PFSK-1 (cell line): ENCODE data around the gene PPP1CC.

Source experiments
- REST ChIP-seq, 2 experiments: IDR thresholded peaks; 2 replicates each; pipeline versions ENCODE4 v1.6.1 to v1.8.0; 2011 to 2012; ENCODE audit warnings: low read depth in 2 of 2, low read length in 2 of 2, control low read depth in 1 of 2, inconsistent platforms in 1 of 2, mild to moderate bottlenecking in 1 of 2, moderate library complexity in 1 of 2; ENCODE audit not compliant: insufficient read depth in 1 of 2
- SIN3A ChIP-seq: IDR thresholded peaks from 2 replicates; pipeline ENCODE4 v1.6.1; 2012; ENCODE audit warnings: mild to moderate bottlenecking, low read length, moderate library complexity, borderline replicate concordance; ENCODE audit not compliant: insufficient read depth
- TAF1 ChIP-seq: IDR thresholded peaks from 2 replicates; pipeline ENCODE4 v1.6.1; 2012; ENCODE audit warnings: low read length, control low read depth, borderline replicate concordance; ENCODE audit not compliant: insufficient read depth

GRCh38 chr12:110774824-110775223, 32.1 kb upstream of the PPP1CC start:
- TF ChIP-seq REST (IDR thresholded peaks at IDR 0.05; ENCODE audit: insufficient read depth in 1 of 2, low read depth in 2 of 2, low read length in 2 of 2), result no peak
- TF ChIP-seq TAF1, result no peak
- no peak for TF ChIP-seq SIN3A
